GM10248 (cell line): ENCODE data around the gene CDH23.

ENCODE experiments used
- CTCF ChIA-PET: fragments of 300-600 bp; sonication (Branson Sonifier 250); formaldehyde crosslinking; extraction: SDS; loops from one replicate; lab custom pipeline; 2021; ENCODE audit warnings: antibody characterized with exemption; lab: Yijun Ruan, JAX
- POLR2A ChIA-PET: fragments of 350-650 bp; sonication (Branson Sonifier 250); formaldehyde crosslinking; extraction: SDS; loops from one replicate; lab custom pipeline; 2020; ENCODE audit warnings: antibody characterized with exemption; lab: Yijun Ruan, JAX
- DNase-seq: peaks from one replicate; pipeline ENCODE4 v3.0.0; 2012; ENCODE audit errors: extremely low spot score
- CTCF ChIP-seq: IDR thresholded peaks from 2 replicates; pipeline ENCODE4 v1.5.1; 2012; ENCODE audit warnings: mild to moderate bottlenecking, low read depth; ENCODE audit errors: extremely low read depth, missing control alignments, control extremely low read depth

The CDH23 gene

GRCh38 chr10:71756311-71757191 is 359.8 kb downstream of the CDH23 start:
- POLR2A ChIA-PET: interaction anchor here (0.5 kb wide), 1 partner anchor 1383 kb away, joined by 3 read pairs; no protein-coding TSS in a partner anchor
- no peak for TF ChIP-seq CTCF

GRCh38 chr10:71757399-71757922 is 360.7 kb downstream of the CDH23 start:
- POLR2A ChIA-PET: no interaction called here
- TF ChIP-seq CTCF: no peak
- no peak for DNase-seq
- CTCF ChIA-PET: interaction anchor here (1.2 to 4.4 kb wide), 4 partner anchors 9 to 24 kb away, joined by 3 to 21 read pairs (median 12); partner anchors contain the start of gene VSIR

More at GRCh38 chr10:71756311-71757191, 359.8 kb downstream of the CDH23 start:
- no peak for DNase-seq
- CTCF ChIA-PET: interaction anchor here (3.8 to 4.4 kb wide), 2 partner anchors 11 to 17 kb away, joined by 18 to 21 read pairs; partner anchors contain the start of gene VSIR

GRCh38 chr10:71761105-71761511 is 364.4 kb downstream of the CDH23 start:
- ChIA-PET CTCF (no interaction called here), POLR2A (no interaction called here)
- no peak for TF ChIP-seq CTCF
- no peak for DNase-seq

GRCh38 chr10:71761541-71762113 is 364.9 kb downstream of the CDH23 start:
- CTCF ChIA-PET: interaction anchor here (4.2 kb wide), 1 partner anchor 12 kb away, joined by 24 read pairs; the partner anchor contains the start of gene VSIR
- TF ChIP-seq CTCF: peak; percentile 10
- POLR2A ChIA-PET: no interaction called here
- no peak for DNase-seq

- CTCF ChIA-PET: interaction anchor here (1.3 to 4.2 kb wide), 3 partner anchors 11 to 66 kb away, joined by 3 to 24 read pairs (median 8); partner anchors contain the start of gene VSIR
- no peak for TF ChIP-seq CTCF
- DNase-seq: no peak
- POLR2A ChIA-PET: no interaction called here
These were observed 365.6 kb downstream of the CDH23 start for GRCh38 chr10:71762324-71762723.
